Loucy (cell line): ENCODE results near the gene RGS12.
A peak's percentile ranks its signal among the peaks of the same experiment; 100 is the strongest.

Experiments used
- H2AFZ ChIP-seq: fragments of 200-600 bp; sonication (generic); 2 replicates; pipeline ENCODE4 v1.6.0; 2016; ENCODE audit warnings: antibody characterized with exemption, mild to moderate bottlenecking, low read length, moderate library complexity
- H3F3A ChIP-seq: fragments of 200-600 bp; 2 replicates; pipeline ENCODE4 v1.6.0; 2016; ENCODE audit warnings: antibody characterized with exemption, low read depth, mild to moderate bottlenecking
- H3K27me3 ChIP-seq: fragments of 200-600 bp; sonication (generic); 2 replicates; pipeline ENCODE4 v1.6.1; 2014; ENCODE audit warnings: low read length, mild to moderate bottlenecking; ENCODE audit not compliant: insufficient read depth, poor library complexity, severe bottlenecking
- H3K36me3 ChIP-seq: fragments of 200-600 bp; sonication (generic); 2 replicates; pipeline ENCODE4 v1.6.1; 2016; ENCODE audit warnings: low read length; ENCODE audit not compliant: insufficient read depth
- H3K4me1 ChIP-seq: fragments of 200-600 bp; sonication (generic); 2 replicates; pipeline ENCODE4 v1.5.1; 2014; ENCODE audit warnings: low read length, mild to moderate bottlenecking; ENCODE audit not compliant: insufficient read depth, poor library complexity, severe bottlenecking
- H3K4me2 ChIP-seq: fragments of 200-600 bp; sonication (generic); 2 replicates; pipeline ENCODE4 v1.6.0; 2014; ENCODE audit warnings: antibody characterized with exemption, low read length, low read depth, mild to moderate bottlenecking; ENCODE audit not compliant: poor library complexity, severe bottlenecking
- H3K4me3 ChIP-seq: fragments of 200-600 bp; sonication (generic); 2 replicates; pipeline ENCODE4 v1.5.1; 2014; ENCODE audit warnings: low read length, mild to moderate bottlenecking, mixed read lengths; ENCODE audit not compliant: poor library complexity, severe bottlenecking
- H3K79me2 ChIP-seq: fragments of 200-600 bp; sonication (generic); 2 replicates; pipeline ENCODE4 v1.6.1; 2014; ENCODE audit warnings: low read length; ENCODE audit not compliant: insufficient read depth
- H3K9ac ChIP-seq: fragments of 200-600 bp; sonication (generic); 2 replicates; pipeline ENCODE4 v1.6.0; 2014; ENCODE audit warnings: mild to moderate bottlenecking, low read depth, low read length, moderate library complexity; ENCODE audit not compliant: poor library complexity, severe bottlenecking
- H3K9me2 ChIP-seq: fragments of 200-600 bp; sonication (generic); replicated peaks from 2 replicates; pipeline ENCODE4 v1.6.1; 2016; ENCODE audit warnings: low read depth, low read length, mixed read lengths
- H3K9me3 ChIP-seq: fragments of 200-600 bp; sonication (generic); 2 replicates; pipeline ENCODE4 v1.6.1; 2014; ENCODE audit warnings: mild to moderate bottlenecking, antibody characterized with exemption, low read length, low read depth; ENCODE audit not compliant: insufficient read depth
- H4K20me1 ChIP-seq: fragments of 200-600 bp; sonication (generic); 2 replicates; pipeline ENCODE4 v1.6.0; 2014; ENCODE audit warnings: antibody characterized with exemption, low read length, mild to moderate bottlenecking; ENCODE audit not compliant: insufficient read depth, poor library complexity, severe bottlenecking
- CTCF ChIP-seq: fragments of 200-600 bp; sonication (generic); conservative IDR thresholded peaks from 2 replicates; pipeline ENCODE4 v1.5.1; 2014; ENCODE audit warnings: mild to moderate bottlenecking, antibody characterized with exemption, low read length
- EZH2phosphoT487 ChIP-seq: fragments of 200-600 bp; IDR thresholded peaks from 2 replicates; pipeline ENCODE4 v1.6.1; 2018; ENCODE audit warnings: antibody characterized with exemption, mild to moderate bottlenecking, moderate library complexity, borderline replicate concordance

RGS12 gene

DNA sequence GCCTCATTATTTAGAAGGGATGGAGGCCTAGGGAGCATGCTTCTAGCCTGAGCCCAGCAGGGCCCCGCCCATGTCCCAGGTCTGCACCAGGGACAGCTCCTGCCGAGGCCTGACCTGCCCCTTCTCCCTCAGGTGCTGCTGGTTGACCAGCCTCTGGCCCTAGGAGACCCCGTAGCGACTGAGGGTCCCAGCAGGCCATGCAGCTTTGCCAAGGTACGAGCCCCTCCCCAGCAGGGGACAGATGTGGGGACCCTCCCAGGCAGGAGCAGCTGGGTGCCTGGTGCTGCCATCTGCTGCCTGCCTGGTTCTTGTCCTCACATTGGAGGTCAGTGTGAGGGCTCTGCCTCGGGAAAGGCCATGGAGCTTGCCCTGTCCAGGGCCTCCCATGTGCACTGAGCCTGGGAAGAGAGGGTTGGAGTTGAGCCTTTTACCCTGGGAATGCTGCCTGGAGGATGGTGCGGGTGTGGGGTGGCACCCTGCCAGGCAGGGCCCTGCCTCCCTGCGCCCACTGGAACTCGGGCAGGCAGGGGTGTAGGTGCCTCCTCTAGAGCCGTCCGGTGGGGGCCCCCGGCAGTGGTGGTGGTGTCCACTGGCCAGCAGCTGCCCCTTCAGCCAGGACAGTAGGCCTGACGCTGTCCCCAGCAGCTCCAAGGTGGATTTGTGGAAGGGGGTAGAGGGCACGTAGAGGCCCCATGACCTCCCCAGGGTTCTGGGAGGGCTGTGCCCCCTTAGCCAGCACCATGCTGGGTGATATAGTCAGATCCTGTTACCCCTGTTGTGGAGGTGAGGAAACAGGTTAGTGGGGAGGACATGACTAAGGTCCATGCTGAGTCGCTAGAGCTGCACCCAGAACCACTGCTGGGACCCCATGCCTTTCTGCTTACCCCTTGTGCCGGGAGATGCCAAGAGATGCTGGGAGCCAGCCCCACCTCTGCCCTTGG, 46.1 kb upstream of the RGS12 start:
- no peaks in the 10 kb centered on the region for H3K9me2 ChIP-seq
- H4K20me1 ChIP-seq: no peaks in the 10 kb centered on the region
- H2AFZ ChIP-seq: no peak overlapping the region
- H3K79me2 ChIP-seq: no peaks in the 10 kb centered on the region
- H3K4me1 ChIP-seq: peaks cover 11% of the 10 kb centered on the region
- H3K9me3 ChIP-seq: no peaks in the 10 kb centered on the region
- peak; percentile 46 for TF ChIP-seq CTCF
- no peak for TF ChIP-seq EZH2phosphoT487
- no peak overlapping the region for H3K9ac ChIP-seq
- H3K27me3 ChIP-seq: no peaks in the 10 kb centered on the region
- no peak overlapping the region for H3K4me2 ChIP-seq
- H3K36me3 ChIP-seq: no peaks in the 10 kb centered on the region
- H3K4me3 ChIP-seq: no peak overlapping the region
- H3F3A ChIP-seq: no peaks in the 10 kb centered on the region

GRCh38 chr4:3247399-3248177, 45.2 kb upstream of the RGS12 start:
- H3F3A ChIP-seq: no peaks in the 10 kb centered on the region
- no peak overlapping the region for H3K4me3 ChIP-seq
- no peaks in the 10 kb centered on the region for H4K20me1 ChIP-seq
- no peak overlapping the region for H3K9ac ChIP-seq
- no peaks in the 10 kb centered on the region for H3K9me2 ChIP-seq
- no peaks in the 10 kb centered on the region for H3K27me3 ChIP-seq
- H3K36me3 ChIP-seq: no peaks in the 10 kb centered on the region
- no peak overlapping the region for H3K4me2 ChIP-seq
- no peaks in the 10 kb centered on the region for H3K79me2 ChIP-seq
- H2AFZ ChIP-seq: no peak overlapping the region
- TF ChIP-seq CTCF (no peak), EZH2phosphoT487 (no peak)
- H3K9me3 ChIP-seq: no peaks in the 10 kb centered on the region
- peaks cover 13% of the 10 kb centered on the region for H3K4me1 ChIP-seq

GRCh38 chr4:3248178-3248480, 44.7 kb upstream of the RGS12 start:
- no peak overlapping the region for H3K4me3 ChIP-seq
- TF ChIP-seq CTCF: no peak
- TF ChIP-seq EZH2phosphoT487: no peak
- H3K36me3 ChIP-seq: no peaks in the 10 kb centered on the region
- H3K9me2 ChIP-seq: no peaks in the 10 kb centered on the region
- no peak overlapping the region for H2AFZ ChIP-seq
- H3K9ac ChIP-seq: no peak overlapping the region
- no peaks in the 10 kb centered on the region for H4K20me1 ChIP-seq
- H3K4me2 ChIP-seq: no peak overlapping the region
- no peaks in the 10 kb centered on the region for H3F3A ChIP-seq
- H3K79me2 ChIP-seq: no peaks in the 10 kb centered on the region
- H3K9me3 ChIP-seq: no peaks in the 10 kb centered on the region
- no peaks in the 10 kb centered on the region for H3K27me3 ChIP-seq
- H3K4me1 ChIP-seq: peaks cover 13% of the 10 kb centered on the region
